Naive B cell (primary cell): ENCODE results near the gene TTLL5. TPM values are rescaled to one million over a fixed set of nuclear protein-coding genes. Genes with fewer than 3 reads are reported as not detected.
A peak's percentile ranks its signal among the peaks of the same experiment; 100 is the strongest.

Experiments
- ATAC-seq, 2 donors: fragments of 150-1000 bp; cut with Tn5 transposase; 2 replicates each; pipeline ENCODE4 v1.10.0; 2021; ENCODE audit warnings: low read depth in 2 of 2, mild to moderate bottlenecking in 2 of 2, moderate library complexity in 2 of 2
- DNase-seq: peaks from one replicate; pipeline ENCODE4 v3.0.0; 2022
- H3K27ac Mint-ChIP-seq, 6 donors: one replicate each; pipeline ENCODE4 v1.8.0; 2020 to 2022; ENCODE audit warnings: mild to moderate bottlenecking in 6 of 6, mixed read lengths in 6 of 6, moderate library complexity in 5 of 6, inconsistent platforms in 2 of 6
- H3K27me3 Mint-ChIP-seq, 3 donors: one replicate each; pipeline ENCODE4 v1.8.0; 2021 to 2022; ENCODE audit warnings: mixed read lengths in 3 of 3, mild to moderate bottlenecking in 1 of 3
- H3K36me3 Mint-ChIP-seq, 2 donors: one replicate each; pipeline ENCODE4 v1.8.0; 2020 to 2022; ENCODE audit warnings: mixed read lengths in 2 of 2, inconsistent platforms in 1 of 2, mild to moderate bottlenecking in 1 of 2
- H3K4me1 Mint-ChIP-seq, 3 donors: one replicate each; pipeline ENCODE4 v1.8.0; 2020 to 2022; ENCODE audit warnings: mixed read lengths in 3 of 3, inconsistent platforms in 1 of 3, mild to moderate bottlenecking in 1 of 3, moderate library complexity in 1 of 3
- H3K4me3 Mint-ChIP-seq, 8 donors: one replicate each; pipeline ENCODE4 v1.8.0; 2020 to 2022; ENCODE audit warnings: mild to moderate bottlenecking in 8 of 8, mixed read lengths in 8 of 8, moderate library complexity in 8 of 8, inconsistent platforms in 2 of 8
- H3K9me3 Mint-ChIP-seq, 7 donors: one replicate each; pipeline ENCODE4 v1.8.0; 2020 to 2022; ENCODE audit warnings: mixed read lengths in 7 of 7, mild to moderate bottlenecking in 5 of 7, inconsistent platforms in 2 of 7, moderate library complexity in 1 of 7
- polyA plus RNA-seq, 6 donors: library from polyadenylated mRNA; unstranded; fragments of 300-500 nt; fragmentation: Illumina TruSeq; gene quantifications; one replicate each; pipeline ENCODE4 v1.2.3, GENCODE V29; 2021; ENCODE audit warnings: low read depth in 6 of 6

The TTLL5 gene
- polyA plus RNA-seq, 6 donors from 2014 or later: 3.8 to 15.9 (median 9.1) TPM

- Mint-ChIP-seq H3K36me3 (peaks cover 7 to 26% of the 10 kb centered on the region in 2 donors), H3K4me3 (no peak overlapping the region)
These were observed 210.3 kb downstream of the TTLL5 start for GRCh38 chr14:75871181-75871880.

GRCh38 chr14:75875958-75876357 lies 214.9 kb downstream of the TTLL5 start:
- ATAC-seq (no peak), DNase-seq (no peak)
- no peaks in the 10 kb centered on the region for H3K9me3 Mint-ChIP-seq
- H3K4me1 Mint-ChIP-seq: no peaks in the 10 kb centered on the region
- peaks cover 7 to 13% of the 10 kb centered on the region in 2 donors for H3K36me3 Mint-ChIP-seq
- no peaks in the 10 kb centered on the region for H3K27me3 Mint-ChIP-seq
- H3K27ac Mint-ChIP-seq: no peak overlapping the region
- no peak overlapping the region for H3K4me3 Mint-ChIP-seq

More at GRCh38 chr14:75871181-75871880, 210.3 kb downstream of the TTLL5 start:
- H3K27ac Mint-ChIP-seq: peak overlapping the region in 1 of 6 donors; percentile 21
- no peak for ATAC-seq
- no peaks in the 10 kb centered on the region for H3K4me1 Mint-ChIP-seq
- no peaks in the 10 kb centered on the region for H3K27me3 Mint-ChIP-seq
- DNase-seq: no peak
- no peaks in the 10 kb centered on the region for H3K9me3 Mint-ChIP-seq

- H3K9me3 Mint-ChIP-seq: no peaks in the 10 kb centered on the region
- H3K27me3 Mint-ChIP-seq: no peaks in the 10 kb centered on the region
- H3K4me3 Mint-ChIP-seq: no peak overlapping the region
- no peaks in the 10 kb centered on the region for H3K4me1 Mint-ChIP-seq
- DNase-seq (no peak), ATAC-seq (no peak)
- peak overlapping the region in 1 of 6 donors; percentile 32 for H3K27ac Mint-ChIP-seq
- H3K36me3 Mint-ChIP-seq: peaks cover 1 to 7% of the 10 kb centered on the region in 2 donors
These were observed 215.5 kb downstream of the TTLL5 start for GRCh38 chr14:75876530-75876929.

DNA sequence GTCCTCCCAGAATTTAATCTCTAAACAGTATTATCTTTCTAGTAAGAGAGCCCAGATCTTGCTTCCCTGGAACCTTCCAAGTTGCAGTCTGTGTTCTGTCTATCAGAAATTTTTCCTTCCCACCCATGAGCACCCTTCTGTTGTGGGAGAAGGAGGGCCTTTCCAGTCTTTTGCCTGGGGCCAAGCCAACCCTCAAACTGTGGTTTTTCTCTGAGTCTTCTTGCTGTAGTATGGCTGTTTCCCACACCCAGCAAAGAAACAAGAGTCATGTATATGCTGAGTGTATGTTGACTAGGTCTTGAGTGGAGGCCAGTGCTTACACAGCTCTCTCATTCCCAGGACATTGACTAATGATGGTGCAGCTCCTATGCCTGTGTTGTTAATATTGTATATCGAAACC lies 216.2 kb downstream of the TTLL5 start:
- H3K27me3 Mint-ChIP-seq: no peaks in the 10 kb centered on the region
- DNase-seq (no peak), ATAC-seq (no peak)
- H3K4me1 Mint-ChIP-seq: no peaks in the 10 kb centered on the region
- no peaks in the 10 kb centered on the region for H3K9me3 Mint-ChIP-seq
- H3K4me3 Mint-ChIP-seq: no peak overlapping the region
- H3K27ac Mint-ChIP-seq: no peak overlapping the region
- H3K36me3 Mint-ChIP-seq: peaks cover 0 to 6% of the 10 kb centered on the region in 2 donors

GRCh38 chr14:75877884-75878283 lies 216.8 kb downstream of the TTLL5 start:
- Mint-ChIP-seq H3K27me3 (no peaks in the 10 kb centered on the region), H3K4me3 (no peak overlapping the region), H3K27ac (no peak overlapping the region), H3K9me3 (no peaks in the 10 kb centered on the region), H3K36me3 (peaks cover 0 to 12% of the 10 kb centered on the region in 2 donors), H3K4me1 (no peaks in the 10 kb centered on the region)
- no peak for ATAC-seq
- no peak for DNase-seq

DNA sequence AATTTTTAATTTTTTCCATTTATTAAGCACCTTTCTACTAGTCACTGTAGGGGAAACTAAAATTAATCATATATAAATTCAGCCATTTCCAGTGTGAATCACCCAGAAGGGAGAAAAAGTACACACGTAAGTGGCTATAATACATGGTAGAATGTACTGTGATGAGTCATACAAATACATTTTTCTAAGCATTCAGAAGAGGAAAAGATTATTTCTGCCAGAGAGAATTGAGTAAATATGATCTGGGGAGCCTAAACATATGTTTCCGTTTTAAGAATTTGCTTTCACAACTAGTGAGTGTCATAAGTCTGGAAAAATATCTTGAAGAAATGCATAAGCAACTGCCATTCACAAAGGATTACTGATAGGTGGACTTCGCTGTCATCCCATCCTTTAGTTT lies 218.0 kb downstream of the TTLL5 start:
- no peak overlapping the region for H3K4me3 Mint-ChIP-seq
- no peak for ATAC-seq
- H3K27ac Mint-ChIP-seq: no peak overlapping the region

GRCh38 chr14:75880512-75880911 lies 219.5 kb downstream of the TTLL5 start:
- no peak overlapping the region for H3K4me3 Mint-ChIP-seq
- no peaks in the 10 kb centered on the region for H3K27me3 Mint-ChIP-seq
- no peak overlapping the region for H3K27ac Mint-ChIP-seq
- H3K36me3 Mint-ChIP-seq: peaks cover 0 to 23% of the 10 kb centered on the region in 2 donors
- no peaks in the 10 kb centered on the region for H3K4me1 Mint-ChIP-seq
- no peaks in the 10 kb centered on the region for H3K9me3 Mint-ChIP-seq
- ATAC-seq: no peak
- no peak for DNase-seq

More for the DNA sequence above, 218.0 kb downstream of the TTLL5 start:
- Mint-ChIP-seq H3K36me3 (peaks cover 0 to 19% of the 10 kb centered on the region in 2 donors), H3K9me3 (no peaks in the 10 kb centered on the region), H3K27me3 (no peaks in the 10 kb centered on the region), H3K4me1 (no peaks in the 10 kb centered on the region)
- no peak for DNase-seq

GRCh38 chr14:75881994-75882393 lies 220.9 kb downstream of the TTLL5 start:
- DNase-seq (no peak), ATAC-seq (no peak)
- H3K36me3 Mint-ChIP-seq: peaks cover 0 to 23% of the 10 kb centered on the region in 2 donors
- no peaks in the 10 kb centered on the region for H3K27me3 Mint-ChIP-seq
- H3K27ac Mint-ChIP-seq: no peak overlapping the region
- H3K4me3 Mint-ChIP-seq: no peak overlapping the region
- H3K4me1 Mint-ChIP-seq: no peaks in the 10 kb centered on the region
- no peaks in the 10 kb centered on the region for H3K9me3 Mint-ChIP-seq

GRCh38 chr14:75884198-75884611 lies 223.2 kb downstream of the TTLL5 start:
- Mint-ChIP-seq H3K27me3 (no peaks in the 10 kb centered on the region), H3K4me3 (no peak overlapping the region), H3K36me3 (peaks cover 0 to 23% of the 10 kb centered on the region in 2 donors), H3K27ac (peak overlapping the region in 1 of 6 donors; percentile 53), H3K4me1 (no peaks in the 10 kb centered on the region), H3K9me3 (peaks cover 0 to 3% (median 0%) of the 10 kb centered on the region in 7 donors)
- DNase-seq (no peak), ATAC-seq (no peak)

DNA sequence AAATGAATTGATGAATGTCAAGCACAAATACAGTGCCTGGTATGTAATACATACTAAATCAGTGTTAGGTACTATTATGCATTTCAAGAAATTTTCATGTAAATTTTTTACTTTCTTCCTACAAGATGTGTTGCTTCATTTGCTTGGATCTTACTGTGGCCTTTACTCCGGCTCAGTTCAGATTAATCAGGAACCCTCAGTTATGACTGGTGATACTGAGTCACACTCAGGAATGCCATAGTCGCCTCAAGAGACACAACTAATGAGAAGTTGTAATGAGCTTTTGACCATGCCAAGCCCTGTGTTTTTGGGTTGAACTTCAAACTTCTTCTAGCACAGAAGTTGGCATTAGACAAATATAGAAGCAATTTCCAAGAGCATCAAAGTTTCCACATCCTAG lies 224.8 kb downstream of the TTLL5 start:
- ATAC-seq: no peak
- no peaks in the 10 kb centered on the region for H3K4me1 Mint-ChIP-seq
- H3K27me3 Mint-ChIP-seq: no peaks in the 10 kb centered on the region
- peaks cover 6 to 23% of the 10 kb centered on the region in 2 donors for H3K36me3 Mint-ChIP-seq
- no peak overlapping the region for H3K4me3 Mint-ChIP-seq
- H3K9me3 Mint-ChIP-seq: peaks cover 0 to 3% (median 0%) of the 10 kb centered on the region in 7 donors
- DNase-seq: no peak
- no peak overlapping the region for H3K27ac Mint-ChIP-seq

DNA sequence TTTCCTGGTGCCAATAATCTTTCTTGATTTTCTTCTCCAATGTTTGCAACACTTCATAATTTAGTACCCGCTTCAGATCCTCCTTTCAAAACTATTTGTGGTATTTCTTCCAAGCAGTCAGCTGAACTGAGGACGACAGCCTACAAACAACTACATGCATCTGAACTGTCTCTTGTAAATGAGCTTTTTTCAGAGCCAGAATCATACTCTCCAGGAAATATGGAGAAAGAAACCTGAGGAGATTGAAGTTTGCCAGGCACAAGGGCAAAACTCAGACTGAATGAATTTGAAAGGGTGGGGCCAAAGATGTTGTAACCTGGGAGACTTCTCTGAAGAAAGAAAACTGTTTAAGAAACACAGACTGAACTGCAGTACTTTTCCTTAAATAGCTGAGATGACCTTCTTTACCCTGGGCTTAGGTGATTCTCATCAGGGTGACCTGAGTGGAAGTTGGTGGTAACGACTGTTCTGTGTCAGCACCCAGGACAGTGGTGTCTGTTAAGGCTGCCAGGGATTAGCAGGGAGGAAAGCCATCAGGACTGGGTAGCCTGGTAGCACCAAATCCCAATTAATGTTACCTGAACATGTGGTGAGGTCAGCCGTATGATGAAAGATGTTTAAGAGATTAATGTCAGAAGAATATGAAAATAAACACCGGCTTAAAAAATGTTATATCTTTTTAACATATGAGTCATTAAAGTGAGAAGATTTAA lies 225.7 kb downstream of the TTLL5 start:
- no peak for ATAC-seq
- peaks cover 0 to 3% (median 0%) of the 10 kb centered on the region in 7 donors for H3K9me3 Mint-ChIP-seq
- H3K4me1 Mint-ChIP-seq: no peaks in the 10 kb centered on the region
- peaks cover 6 to 23% of the 10 kb centered on the region in 2 donors for H3K36me3 Mint-ChIP-seq
- peak overlapping the region in 1 of 6 donors; percentile 58 for H3K27ac Mint-ChIP-seq
- no peak for DNase-seq
- H3K27me3 Mint-ChIP-seq: no peaks in the 10 kb centered on the region
- no peak overlapping the region for H3K4me3 Mint-ChIP-seq

DNA sequence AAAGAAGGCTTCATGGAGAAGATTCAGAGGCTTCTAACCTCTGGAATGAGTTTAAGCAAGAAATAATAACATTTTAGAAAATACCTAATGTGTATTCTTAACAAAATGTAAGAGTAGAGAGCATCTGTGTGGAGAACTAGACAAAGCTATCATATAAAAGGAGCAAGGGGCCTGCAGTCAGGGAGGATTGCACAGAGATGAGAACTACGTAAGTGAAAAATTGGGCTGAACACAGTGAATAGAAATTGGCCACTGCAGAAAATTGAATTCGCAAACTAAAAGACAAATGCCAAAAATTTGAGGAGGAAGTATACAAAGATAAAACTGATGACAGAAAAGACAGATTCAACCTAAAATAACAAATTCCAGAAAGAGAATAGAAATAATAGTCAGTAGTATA lies 227.9 kb downstream of the TTLL5 start:
- Mint-ChIP-seq H3K36me3 (peaks cover 4 to 6% of the 10 kb centered on the region in 2 donors), H3K9me3 (peaks cover 0 to 3% (median 0%) of the 10 kb centered on the region in 7 donors), H3K27ac (peak overlapping the region in 1 of 6 donors; percentile 62), H3K4me3 (no peak overlapping the region), H3K4me1 (no peaks in the 10 kb centered on the region), H3K27me3 (no peaks in the 10 kb centered on the region)
- ATAC-seq: no peak
- no peak for DNase-seq

DNA sequence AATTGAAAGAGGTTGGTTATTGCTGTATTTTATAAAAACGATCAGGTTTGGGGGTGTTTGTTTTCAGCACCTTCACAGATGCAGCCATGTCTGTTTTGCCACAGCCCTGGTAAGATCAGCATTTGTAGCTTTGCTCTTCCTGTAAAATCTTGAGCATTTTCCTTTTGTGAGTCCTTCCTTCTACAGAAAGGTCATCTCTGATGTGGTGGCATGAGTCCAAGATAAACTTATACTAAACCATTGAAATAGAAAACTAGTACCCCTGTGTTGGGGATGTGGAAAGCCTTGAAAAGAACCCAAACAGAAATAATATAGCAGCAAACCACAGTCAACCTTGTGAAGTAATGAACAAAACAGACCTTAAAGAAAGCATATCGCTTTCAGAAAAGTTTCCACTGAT lies 235.3 kb downstream of the TTLL5 start:
- Mint-ChIP-seq H3K36me3 (no peaks in the 10 kb centered on the region), H3K27me3 (no peaks in the 10 kb centered on the region), H3K27ac (no peak overlapping the region), H3K9me3 (no peaks in the 10 kb centered on the region), H3K4me1 (no peaks in the 10 kb centered on the region), H3K4me3 (no peak overlapping the region)
- ATAC-seq (no peak), DNase-seq (no peak)

DNA sequence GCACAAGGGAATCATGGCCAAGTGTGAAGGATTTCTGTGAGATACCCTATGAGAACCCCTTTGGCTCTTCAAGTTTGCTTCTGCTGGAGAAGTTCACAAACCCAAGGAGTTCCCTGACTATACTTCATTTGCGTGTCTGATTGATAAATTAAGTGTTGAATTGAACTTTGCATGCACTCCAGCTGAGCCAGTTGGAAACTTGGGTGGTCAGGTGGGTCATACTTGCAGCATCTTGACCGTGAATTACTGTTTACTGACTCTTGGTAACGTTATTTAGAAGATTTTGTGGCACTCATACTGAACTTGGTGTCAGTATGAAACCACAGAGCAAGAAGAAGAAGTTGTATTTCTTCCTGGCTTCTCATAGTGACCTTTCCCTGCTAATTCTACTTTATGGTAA lies 243.3 kb downstream of the TTLL5 start:
- H3K27me3 Mint-ChIP-seq: no peaks in the 10 kb centered on the region
- no peaks in the 10 kb centered on the region for H3K36me3 Mint-ChIP-seq
- H3K4me1 Mint-ChIP-seq: no peaks in the 10 kb centered on the region
- no peak for DNase-seq
- no peak overlapping the region for H3K27ac Mint-ChIP-seq
- no peak overlapping the region for H3K4me3 Mint-ChIP-seq
- no peaks in the 10 kb centered on the region for H3K9me3 Mint-ChIP-seq
- no peak for ATAC-seq
